GM12891 (cell line): ENCODE data around the gene CNTNAP5.

Experiments used
- DNase-seq: peaks from one replicate; pipeline ENCODE4 v3.0.0; 2011; ENCODE audit warnings: low spot score; ENCODE audit not compliant: insufficient read length
- FAIRE-seq: peaks from 2 replicates; lab custom pipeline; 2011; peaks lifted over from hg19 to GRCh38; lab: Jason Lieb, UNC
- PAX5 ChIP-seq: IDR thresholded peaks from 2 replicates; pipeline ENCODE4 v1.6.1; 2011; ENCODE audit warnings: low read length, moderate library complexity, mild to moderate bottlenecking; ENCODE audit not compliant: insufficient read depth, severe bottlenecking
- POLR2A ChIP-seq: IDR thresholded peaks from 2 replicates; pipeline ENCODE4 v1.6.1; 2011; ENCODE audit warnings: low read depth, low read length, control low read depth
- POLR2AphosphoS5 ChIP-seq: IDR thresholded peaks from 2 replicates; pipeline ENCODE4 v1.6.1; 2011; ENCODE audit warnings: low read depth, low read length, control low read depth
- POU2F2 ChIP-seq: IDR thresholded peaks from 2 replicates; pipeline ENCODE4 v1.6.1; 2011; ENCODE audit warnings: low read depth, mild to moderate bottlenecking, control low read depth, low read length, moderate library complexity
- SPI1 ChIP-seq: IDR thresholded peaks from 2 replicates; pipeline ENCODE4 v1.6.1; 2011; ENCODE audit warnings: low read depth, low read length, control low read depth
- TAF1 ChIP-seq: IDR thresholded peaks from 2 replicates; pipeline ENCODE4 v1.6.1; 2011; ENCODE audit warnings: low read depth, low read length, control low read depth

Gene CNTNAP5

GRCh38 chr2:124664363-124664762 is 639.3 kb downstream of the CNTNAP5 start:
- no peak for FAIRE-seq
- DNase-seq, result no peak
- TF ChIP-seq TAF1 (no peak), PAX5 (no peak), SPI1 (no peak), POLR2AphosphoS5 (no peak), POU2F2 (no peak), POLR2A (no peak)

- TF ChIP-seq SPI1 (no peak), POLR2A (no peak), PAX5 (no peak), POU2F2 (no peak), POLR2AphosphoS5 (no peak), TAF1 (no peak)
- DNase-seq (no peak), FAIRE-seq (no peak)
Observed at GRCh38 chr2:124666976-124667375, 641.9 kb downstream of the CNTNAP5 start.

DNA sequence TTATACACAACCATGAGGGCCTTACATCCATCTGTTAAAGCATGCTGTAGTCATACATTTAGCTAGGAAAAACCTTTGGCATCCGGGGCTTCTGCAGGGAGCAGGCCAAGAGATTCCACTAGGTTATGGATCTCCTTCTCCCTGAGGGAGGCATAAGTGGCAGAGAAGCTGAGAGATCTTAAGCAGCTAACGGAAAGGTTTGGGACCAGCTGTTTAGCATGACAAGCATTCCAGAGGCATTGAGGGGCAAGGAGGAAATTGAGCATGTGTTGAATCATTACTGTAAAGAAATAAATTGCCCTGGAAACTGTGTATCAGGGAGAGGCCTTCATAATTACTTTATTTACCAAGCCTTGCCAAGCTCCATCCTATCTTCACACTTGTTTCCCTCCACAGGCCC is 643.1 kb downstream of the CNTNAP5 start:
- DNase-seq, result no peak
- no peak for FAIRE-seq
- no peak for TF ChIP-seq POU2F2
- TF ChIP-seq POLR2A, result no peak
- TF ChIP-seq POLR2AphosphoS5, result no peak
- no peak for TF ChIP-seq TAF1
- TF ChIP-seq PAX5, result no peak
- no peak for TF ChIP-seq SPI1

DNA sequence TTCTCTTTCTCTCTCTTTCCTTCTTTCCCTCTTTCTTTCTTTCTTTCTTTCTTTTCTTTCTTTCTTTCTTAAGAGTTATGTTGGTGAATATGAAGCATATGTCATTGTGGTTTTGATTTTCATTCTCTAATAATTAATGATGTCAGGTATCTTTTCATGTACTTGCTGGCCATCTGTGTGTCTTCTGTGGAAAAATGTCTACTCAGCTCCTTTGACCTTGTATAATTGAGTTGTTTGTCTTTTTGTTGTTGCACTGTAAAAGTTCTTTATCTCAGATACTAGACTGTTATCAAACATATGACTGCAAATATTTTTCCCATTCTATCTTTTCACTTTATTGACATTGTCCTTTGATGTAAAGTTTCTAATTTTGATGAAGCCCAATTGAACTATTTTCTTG is 645.1 kb downstream of the CNTNAP5 start:
- FAIRE-seq (no peak), DNase-seq (no peak)
- TF ChIP-seq SPI1 (no peak), POLR2AphosphoS5 (no peak), POLR2A (no peak), TAF1 (no peak), PAX5 (no peak), POU2F2 (no peak)

DNA sequence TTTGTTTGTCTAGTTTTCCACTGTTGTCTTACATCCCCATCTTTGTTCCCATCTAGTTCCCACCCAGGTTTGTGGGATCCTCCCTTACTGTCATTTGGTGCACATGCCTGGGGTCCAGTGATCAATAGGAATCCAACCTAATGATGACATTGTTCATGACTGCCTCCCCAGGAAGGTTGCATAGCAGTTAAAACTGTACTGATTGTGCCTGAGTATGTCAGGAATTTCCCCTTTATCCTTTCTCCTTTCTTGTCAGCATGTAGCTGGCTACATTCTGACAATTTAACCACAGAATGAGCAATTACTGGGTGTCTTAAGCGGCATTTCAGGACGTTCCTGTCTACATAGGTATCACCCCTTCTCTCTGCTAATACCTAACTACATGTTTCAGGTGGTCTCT is 653.0 kb downstream of the CNTNAP5 start:
- TF ChIP-seq SPI1, result no peak
- TF ChIP-seq POLR2AphosphoS5, result no peak
- TF ChIP-seq POLR2A, result no peak
- no peak for TF ChIP-seq POU2F2
- TF ChIP-seq PAX5, result no peak
- TF ChIP-seq TAF1, result no peak
- FAIRE-seq, result no peak
- DNase-seq, result no peak

- DNase-seq (no peak), FAIRE-seq (no peak)
- TF ChIP-seq SPI1, result no peak
- TF ChIP-seq POU2F2, result no peak
- no peak for TF ChIP-seq TAF1
- TF ChIP-seq POLR2AphosphoS5, result no peak
- no peak for TF ChIP-seq POLR2A
- TF ChIP-seq PAX5, result no peak
Observed at GRCh38 chr2:124683536-124684428, 658.7 kb downstream of the CNTNAP5 start.

DNA sequence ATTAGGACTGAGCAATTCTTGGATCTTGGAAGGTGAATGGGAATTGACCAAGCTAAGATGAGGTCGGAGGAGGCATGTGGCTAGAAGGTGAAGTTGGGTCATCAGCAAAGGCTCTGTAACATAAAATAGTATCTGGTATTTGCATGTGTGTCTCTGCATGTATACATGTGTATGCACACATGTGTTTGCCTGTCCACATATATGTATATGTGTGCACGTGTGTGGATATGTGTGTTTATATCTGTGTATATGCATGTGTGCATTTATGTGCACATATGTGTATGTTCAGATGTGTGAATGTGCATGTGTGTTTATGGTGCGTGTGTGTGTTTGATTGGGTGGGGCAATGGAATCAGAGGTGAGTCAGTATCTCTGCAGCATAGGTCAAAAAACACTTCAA is 664.3 kb downstream of the CNTNAP5 start:
- DNase-seq (no peak), FAIRE-seq (no peak)
- TF ChIP-seq SPI1 (no peak), POU2F2 (no peak), POLR2AphosphoS5 (no peak)

GRCh38 chr2:124692216-124692615 is 667.1 kb downstream of the CNTNAP5 start:
- FAIRE-seq (no peak), DNase-seq (no peak)
- TF ChIP-seq POLR2AphosphoS5 (no peak), POU2F2 (no peak), SPI1 (no peak), POLR2A (no peak), TAF1 (no peak), PAX5 (no peak)

DNA sequence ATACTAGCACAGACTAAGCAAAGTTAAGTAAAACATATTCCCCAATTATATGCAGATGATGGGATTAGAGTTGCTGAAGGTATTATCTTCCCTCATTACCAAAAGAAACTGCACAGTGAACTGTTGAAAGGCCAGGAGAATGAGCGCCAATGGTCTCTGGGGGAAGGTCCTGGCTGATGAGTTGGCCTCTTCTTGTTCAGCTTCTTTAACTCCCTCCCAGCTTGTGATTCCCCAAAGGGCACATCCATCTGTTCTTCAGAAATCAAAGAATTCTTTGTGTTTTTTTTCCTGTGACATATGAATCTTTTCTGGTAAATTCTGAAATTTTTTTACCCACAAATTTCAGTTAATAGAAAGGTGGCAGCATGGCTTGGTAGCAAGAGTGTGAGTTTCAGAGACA is 667.6 kb downstream of the CNTNAP5 start:
- TF ChIP-seq POLR2AphosphoS5, result no peak
- FAIRE-seq (no peak), DNase-seq (no peak)

DNA sequence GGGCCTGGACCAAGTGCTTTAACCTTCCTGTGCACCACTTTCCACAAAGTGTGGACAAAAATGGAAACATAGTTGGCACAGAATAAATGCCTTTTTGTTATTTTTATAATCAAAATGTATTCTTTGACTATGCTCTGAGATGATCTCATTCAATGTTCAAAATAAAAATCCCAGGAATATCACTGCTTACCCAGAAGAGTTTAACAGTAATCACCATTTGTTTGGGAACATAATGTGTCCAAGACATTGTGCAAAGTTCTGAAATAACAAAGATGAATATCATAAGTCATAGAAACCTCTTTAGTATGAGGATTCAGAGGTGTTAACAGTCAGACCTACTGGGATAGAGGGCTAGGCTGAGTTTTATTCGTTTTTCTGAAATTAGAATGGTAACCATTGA is 668.1 kb downstream of the CNTNAP5 start:
- TF ChIP-seq POLR2A (no peak), PAX5 (no peak), POLR2AphosphoS5 (no peak), POU2F2 (no peak), TAF1 (no peak), SPI1 (no peak)
- no peak for DNase-seq
- FAIRE-seq, result no peak
